NCI-H460 (cell line): Measurements from ENCODE around the gene BCS1L. TPM values are rescaled to one million over a fixed set of nuclear protein-coding genes. Genes with fewer than 3 reads are reported as not detected.
A peak's percentile ranks its signal among the peaks of the same experiment; 100 is the strongest.

Experiments used
- DNase-seq: peaks from one replicate; pipeline ENCODE4 v3.0.0-alpha.2; 2016; ENCODE audit warnings: low read depth; ENCODE audit errors: extremely low read depth
- polyA plus RNA-seq: library from polyadenylated mRNA; depleted of rRNA; stranded (reverse); fragments of >200 nt; gene quantifications from 2 replicates; pipeline ENCODE4 v1.2.3, GENCODE V29; 2014; cell fraction: nucleus; rRNA removed
- total RNA-seq: library from RNA; depleted of rRNA; stranded (reverse); fragments of >200 nt; shearing (Covaris generic); gene quantifications from 2 replicates; pipeline ENCODE4 v1.2.3, GENCODE V29; 2014; rRNA removed

The BCS1L gene
- 32.1 and 40.2 TPM in 2 replicates for total RNA-seq
- polyA plus RNA-seq, result 89.0 and 113 TPM in 2 replicates

GRCh38 chr2:218659258-218659987 lies at the start of gene BCS1L, which contains the start of gene ZNF142:
BCS1L (plus strand) TSS chr2:218659683; CDS start chr2:218660988, 1,305 bp downstream.
ZNF142 (minus strand) TSS chr2:218659623; CDS start chr2:218656429, 3,194 bp downstream.
- DNase-seq, result peak; percentile 86

GRCh38 chr2:218615868-218616315 lies 43.6 kb upstream of the BCS1L start:
- DNase-seq, result no peak

- no peak for DNase-seq
Measured at GRCh38 chr2:218618102-218618860, 41.2 kb upstream of the BCS1L start.

GRCh38 chr2:218621007-218621406 lies 38.5 kb upstream of the BCS1L start:
- DNase-seq, result no peak

- DNase-seq, result no peak
Measured at GRCh38 chr2:218622606-218623365, 36.7 kb upstream of the BCS1L start.

GRCh38 chr2:218623366-218623705 lies 36.1 kb upstream of the BCS1L start:
- DNase-seq, result no peak

GRCh38 chr2:218626369-218626768 lies 33.1 kb upstream of the BCS1L start:
- DNase-seq, result no peak

- DNase-seq, result no peak
Measured at GRCh38 chr2:218627939-218628338, 31.5 kb upstream of the BCS1L start.

- no peak for DNase-seq
Measured at GRCh38 chr2:218631837-218632236, 27.6 kb upstream of the BCS1L start.

GRCh38 chr2:218635719-218636118 lies 23.8 kb upstream of the BCS1L start:
- no peak for DNase-seq

GRCh38 chr2:218638372-218638771 lies 21.1 kb upstream of the BCS1L start:
- DNase-seq, result no peak

GRCh38 chr2:218642121-218642656 lies 17.3 kb upstream of the BCS1L start:
- DNase-seq, result no peak

GRCh38 chr2:218642786-218643185 lies 16.7 kb upstream of the BCS1L start:
- DNase-seq, result no peak

- DNase-seq, result no peak
Measured at GRCh38 chr2:218643751-218644310, 15.7 kb upstream of the BCS1L start.

GRCh38 chr2:218644721-218645120 lies 14.8 kb upstream of the BCS1L start:
- no peak for DNase-seq

- no peak for DNase-seq
Measured at GRCh38 chr2:218645126-218645525, 14.4 kb upstream of the BCS1L start.

GRCh38 chr2:218648088-218648786 lies 11.2 kb upstream of the BCS1L start:
- peak; percentile 61 for DNase-seq

- DNase-seq, result no peak
Measured at GRCh38 chr2:218648787-218649100, 10.7 kb upstream of the BCS1L start.

- no peak for DNase-seq
Measured at GRCh38 chr2:218655751-218656150, 3.7 kb upstream of the BCS1L start.

GRCh38 chr2:218658671-218659257 lies 719 bp upstream of the BCS1L start:
- peak; percentile 21 for DNase-seq
